Astrocyte of the cerebellum (primary cell): ENCODE measurements around the gene NODAL.

Experiments used
- DNase-seq: peaks from one replicate; pipeline ENCODE4 v3.0.0-alpha.2; 2011; ENCODE audit warnings: low read depth
- H3K4me3 ChIP-seq: 2 replicates; pipeline ENCODE4 v1.5.1; 2011; ENCODE audit warnings: mild to moderate bottlenecking, low read depth, low read length, moderate library complexity
- CTCF ChIP-seq: IDR thresholded peaks from 2 replicates; pipeline ENCODE4 v1.5.1; 2012; ENCODE audit warnings: low read length, low read depth, moderate library complexity, mild to moderate bottlenecking; ENCODE audit errors: missing control alignments
- in situ Hi-C: cut with HindIII; loops from 2 replicates; pipeline ENCODE4 v1.10.0; 2017; ENCODE audit warnings: low sequenced_read_pairs

Gene NODAL

GRCh38 chr10:70405037-70405824 lies 36.2 kb downstream of the NODAL start:
- TF ChIP-seq CTCF: no peak
- peak overlapping the region; percentile 93 for H3K4me3 ChIP-seq
- DNase-seq: peak; percentile 87
- in situ Hi-C loops: no loop called here

DNA sequence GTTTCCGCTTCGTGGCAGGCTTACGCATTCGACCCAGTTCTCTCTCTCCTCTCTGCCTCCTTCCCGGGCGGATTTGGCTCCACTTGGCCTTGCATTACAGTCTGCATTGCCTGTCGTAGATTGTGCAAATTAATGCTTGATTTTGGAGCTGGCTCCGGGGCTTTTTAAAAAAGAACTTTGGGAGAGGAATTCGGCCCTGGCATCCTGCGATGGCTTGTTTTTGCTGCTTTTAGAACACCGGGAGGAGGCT lies 36.8 kb downstream of the NODAL start:
- no peak for TF ChIP-seq CTCF

GRCh38 chr10:70404036-70404786 lies 37.3 kb downstream of the NODAL start, which contains the start of gene EIF4EBP2:
EIF4EBP2 (plus strand) TSS chr10:70404145; CDS start chr10:70404402, 257 bp downstream.
- TF ChIP-seq CTCF: no peak
- peak; percentile 91 for DNase-seq
- H3K4me3 ChIP-seq: peak within 1 kb of the TSS; percentile 93
- in situ Hi-C loops: no loop called here

More for the DNA sequence above, 36.8 kb downstream of the NODAL start:
- DNase-seq: no peak
- H3K4me3 ChIP-seq: peak overlapping the region; percentile 93
- in situ Hi-C loops: no loop called here

GRCh38 chr10:70403483-70404035 lies 37.9 kb downstream of the NODAL start:
- H3K4me3 ChIP-seq: peak overlapping the region; percentile 93
- no peak for DNase-seq
- no peak for TF ChIP-seq CTCF
- in situ Hi-C loops: no loop called here

DNA sequence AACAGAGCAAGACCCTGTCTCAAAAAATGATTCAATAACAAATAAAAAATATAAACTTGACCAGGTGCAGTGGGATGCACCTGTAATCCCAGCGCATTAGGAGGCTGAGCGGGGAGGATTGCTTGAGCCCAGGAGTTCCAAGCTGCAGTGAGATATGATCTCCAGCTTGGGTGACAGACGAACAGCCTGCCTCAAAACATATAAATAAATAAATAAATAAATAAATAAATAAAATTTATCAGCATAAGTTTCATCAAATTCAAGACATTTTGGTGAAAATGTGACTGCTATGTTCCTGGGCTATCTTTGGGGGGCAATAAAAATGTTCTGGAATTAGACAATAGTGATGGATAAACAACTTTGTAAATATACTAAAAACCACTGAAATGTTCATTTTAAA lies 42.3 kb downstream of the NODAL start:
- no peak for DNase-seq
- no peak for TF ChIP-seq CTCF
- in situ Hi-C loops: no loop called here
- no peak overlapping the region for H3K4me3 ChIP-seq

DNA sequence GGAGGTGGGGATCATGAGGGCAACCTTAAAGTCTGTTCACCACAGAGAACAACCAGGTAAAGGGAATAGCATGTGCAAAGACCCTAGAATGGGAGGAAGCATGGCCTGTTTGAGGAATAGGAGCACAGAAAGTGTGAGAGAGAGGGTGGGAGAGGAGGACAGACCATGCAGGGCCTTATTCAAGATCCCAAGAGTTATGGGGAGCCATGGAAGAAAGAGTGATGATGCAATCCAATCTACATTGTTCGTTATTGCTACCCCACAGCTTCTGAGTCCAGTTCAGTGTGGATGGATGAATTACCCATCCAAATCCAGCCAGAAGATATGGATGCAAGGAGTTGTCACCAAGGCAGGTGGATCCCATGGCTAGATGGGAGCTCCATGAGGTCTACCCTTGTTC lies 45.3 kb downstream of the NODAL start:
- DNase-seq: no peak
- no peak overlapping the region for H3K4me3 ChIP-seq
- in situ Hi-C loops: no loop called here
- no peak for TF ChIP-seq CTCF
